HepG2 (cell line): Measurements from ENCODE around the gene COMMD1. TPM values are rescaled to one million over a fixed set of nuclear protein-coding genes. Genes with fewer than 3 reads are reported as not detected.
"Not testable (repeated sequence)": the region's sequence is repeated elsewhere in the genome, so short reads cannot be mapped to it uniquely, and the experiment has no call there.

ENCODE experiments used
- ATAC-seq: fragments of 200-7000 bp; cut with Tn5 transposase; 3 replicates; pipeline ENCODE4 v1.9.1; 2020; ENCODE audit warnings: mild to moderate bottlenecking, moderate library complexity
- BruUV-seq: library from RNA; stranded (reverse); fragments of 400-500 nt; replicated peaks from 2 replicates; lab custom pipeline; 2021; lab: Mats Ljungman, UMichigan
- CTCF ChIA-PET: fragments of 300-600 bp; formaldehyde crosslinking; extraction: SDS; loops from one replicate; lab custom pipeline; 2021; ENCODE audit warnings: low total read pairs, inconsistent platforms, low intra/inter-chr PET ratio; lab: Yijun Ruan, JAX
- POLR2A ChIA-PET: fragments of 350-600 bp; sonication (Branson Sonifier 250); formaldehyde crosslinking; loops from one replicate; lab custom pipeline; 2020; ENCODE audit warnings: antibody characterized with exemption, inconsistent platforms; lab: Yijun Ruan, JAX
- DNase-seq: peaks from one replicate; pipeline ENCODE4 v3.0.0-alpha.2; 2015; ENCODE audit warnings: low spot score
- FAIRE-seq: peaks from 3 replicates; lab custom pipeline; 2011; peaks lifted over from hg19 to GRCh38; lab: Jason Lieb, UNC
- H2AFZ ChIP-seq: one replicate; pipeline ENCODE4 v1.6.1; 2011; ENCODE audit warnings: low read length, inconsistent platforms
- H3K27ac ChIP-seq: fragments of 300-600 bp; 3 replicates; pipeline ENCODE4 v1.8.0; 2011; ENCODE audit warnings: mixed run types, mild to moderate bottlenecking, mixed read lengths, low read length, inconsistent platforms; ENCODE audit not compliant: insufficient read depth; ENCODE audit errors: extremely low read length
- H3K27me3 ChIP-seq, 2 experiments: fragments of 200-600 bp in 1 of 2; 2 replicates in 1 of 2; 3 replicates in 1 of 2; pipeline versions ENCODE4 v1.6.0 to v1.8.0; 2011; ENCODE audit warnings: low read length in 2 of 2, mild to moderate bottlenecking in 2 of 2, moderate library complexity in 2 of 2, inconsistent platforms in 1 of 2; ENCODE audit not compliant: insufficient read depth in 2 of 2, control insufficient read depth in 1 of 2
- H3K36me3 ChIP-seq, 2 experiments: fragments of 200-600 bp in 1 of 2; replicated peaks in 1 of 2; 2 replicates in 1 of 2; 3 replicates in 1 of 2; pipeline versions ENCODE4 v1.5.1 to v1.8.0; 2011; ENCODE audit warnings: low read length in 2 of 2, inconsistent platforms in 1 of 2; ENCODE audit not compliant: insufficient read depth in 2 of 2, control insufficient read depth in 1 of 2
- H3K4me1 ChIP-seq: 2 replicates; pipeline ENCODE4 v1.5.1; 2012; ENCODE audit warnings: low read length, inconsistent platforms; ENCODE audit not compliant: insufficient read depth
- H3K4me2 ChIP-seq: 2 replicates; pipeline ENCODE4 v1.6.0; 2011; ENCODE audit warnings: low read depth, low read length, inconsistent platforms
- H3K4me3 ChIP-seq, 3 experiments: fragments of 200-600 bp in 1 of 3; sonication (generic), shearing (Covaris generic) in 1 of 3; replicated peaks in 1 of 3; 2 replicates each; pipeline ENCODE4 v1.5.1; 2011 to 2016; ENCODE audit warnings: low read length in 3 of 3, inconsistent platforms in 2 of 3, low read depth in 2 of 3, mild to moderate bottlenecking in 2 of 3, control low read depth in 1 of 3, mixed read lengths in 1 of 3; ENCODE audit not compliant: insufficient read depth in 1 of 3
- H3K79me2 ChIP-seq: one replicate; pipeline ENCODE4 v1.6.1; 2011; ENCODE audit warnings: low read length, inconsistent platforms; ENCODE audit not compliant: insufficient read depth
- H3K9ac ChIP-seq: 2 replicates; pipeline ENCODE4 v1.6.0; 2011; ENCODE audit warnings: mild to moderate bottlenecking, low read depth, low read length, inconsistent platforms; ENCODE audit not compliant: insufficient read depth
- H3K9me3 ChIP-seq: 2 replicates; pipeline ENCODE4 v1.5.1; 2012; ENCODE audit warnings: mild to moderate bottlenecking, low read length
- H4K20me1 ChIP-seq: 2 replicates; pipeline ENCODE4 v1.6.0; 2011; ENCODE audit warnings: inconsistent platforms, mild to moderate bottlenecking, low read length, moderate library complexity; ENCODE audit not compliant: insufficient read depth
- RBFOX2 ChIP-seq: fragments of 200-400 bp; formaldehyde crosslinking; IDR thresholded peaks from 2 replicates; pipeline ENCODE4 v1.6.1; 2017; ENCODE audit warnings: low read depth, mild to moderate bottlenecking, low read length
- ZNF337 ChIP-seq: sonication (generic); formaldehyde crosslinking; IDR thresholded peaks from 2 replicates; pipeline ENCODE4 v1.5.1; 2020; ENCODE audit warnings: missing genetic modification reagents, low read depth, mild to moderate bottlenecking, borderline replicate concordance
- ZNF547 ChIP-seq: sonication (generic); formaldehyde crosslinking; IDR thresholded peaks from 2 replicates; pipeline ENCODE4 v1.5.1; 2020; ENCODE audit warnings: mild to moderate bottlenecking, missing genetic modification reagents
- WGBS: methylation state at CpG from one replicate; pipeline ENCODE4 v1.1.6; 2017; ENCODE audit warnings: low lambda C conversion rate; 5-methylcytosine and 5-hydroxymethylcytosine counted together
- in situ Hi-C: cut with HindIII; loops from 2 replicates; pipeline ENCODE4 v1.10.0; 2017; ENCODE audit warnings: low pct_unique_long_range_greater_than_20kb; ENCODE audit not compliant: extremely low pct_ligation_motif_present
- intact Hi-C: fragments of 100-400 bp; cut with micrococcal nuclease; formaldehyde crosslinking; loops from one replicate; pipeline ENCODE4 v1.10.0; 2022; ENCODE audit not compliant: unreplicated experiment
- polyA plus RNA-seq, 8 experiments: library from polyadenylated mRNA; depleted of rRNA in 3 of 8; stranded (reverse) in 7 of 8; unstranded in 1 of 8; fragments of >200 nt; fragmentation: Illumina TruSeq in 4 of 8; extraction: Trizol in 4 of 8; gene quantifications; 2 replicates each; pipeline versions ENCODE4 v1.2.1 to v1.2.3, GENCODE V29; 2011 to 2016; ENCODE audit warnings: low read depth in 4 of 8, missing spikeins in 1 of 8, mixed read lengths in 1 of 8; ENCODE audit not compliant: insufficient read depth in 1 of 8
- total RNA-seq, 5 experiments: library from RNA; depleted of rRNA; stranded (reverse); fragments of >200 nt; fragmentation: Illumina TruSeq; extraction: Trizol; gene quantifications; 2 replicates each; pipeline ENCODE4 v1.2.3, GENCODE V29; 2016; ENCODE audit warnings: low read depth in 1 of 5

Gene COMMD1
- total and polyA plus RNA-seq, 2 of the 13 experiments (the other 11 are each of a cell fraction or from before 2014, with no cell fraction given): 25.7 to 105 TPM

DNA sequence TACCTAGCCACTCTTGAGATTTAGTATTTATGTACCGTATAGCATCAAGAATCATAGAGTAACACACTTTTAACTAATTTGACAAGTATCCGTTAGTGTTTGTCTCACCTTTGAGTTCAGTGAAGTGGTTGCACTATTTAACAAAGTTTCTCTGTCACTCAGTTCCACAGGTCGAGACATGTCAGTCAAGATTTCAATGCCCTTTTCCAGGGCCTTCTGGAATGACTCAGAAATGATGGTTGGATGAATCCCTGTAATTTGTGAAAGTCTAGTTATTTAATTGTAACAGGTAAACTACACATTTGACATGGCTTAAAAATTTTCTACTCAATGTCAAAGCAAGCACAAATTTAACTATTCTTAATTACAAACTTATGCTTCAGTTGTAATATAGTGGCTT lies 26.7 kb upstream of the COMMD1 start:
- H3K9ac ChIP-seq: no peak overlapping the region
- FAIRE-seq (no peak), DNase-seq (no peak), ATAC-seq (no peak)
- ChIA-PET CTCF (no interaction called here), POLR2A (no interaction called here)
- H3K79me2 ChIP-seq: peaks cover under 1% of the 10 kb centered on the region
- BruUV-seq: no TSS peak
- H3K9me3 ChIP-seq: no peaks in the 10 kb centered on the region
- peaks cover 26 to 92% of the 10 kb centered on the region in 2 experiments for H3K36me3 ChIP-seq
- intact Hi-C loops (no loop called here), in situ Hi-C loops (no loop called here)
- no peak overlapping the region for H3K4me3 ChIP-seq
- H3K4me2 ChIP-seq: no peak overlapping the region
- no peak overlapping the region for H3K27ac ChIP-seq
- no peak overlapping the region for H2AFZ ChIP-seq
- no peaks in the 10 kb centered on the region; the same call in 1 of the 2 replicates for H4K20me1 ChIP-seq
- H3K4me1 ChIP-seq: no peaks in the 10 kb centered on the region
- TF ChIP-seq ZNF337 (CRISPR knock-in tag) (no peak), ZNF547 (CRISPR knock-in tag) (no peak), RBFOX2 (peak; percentile 21; the same call in 1 of the 2 replicates)
- H3K27me3 ChIP-seq: no peaks in the 10 kb centered on the region
- 94% methylated on average over 3 of the region's 3 CpGs for WGBS

DNA sequence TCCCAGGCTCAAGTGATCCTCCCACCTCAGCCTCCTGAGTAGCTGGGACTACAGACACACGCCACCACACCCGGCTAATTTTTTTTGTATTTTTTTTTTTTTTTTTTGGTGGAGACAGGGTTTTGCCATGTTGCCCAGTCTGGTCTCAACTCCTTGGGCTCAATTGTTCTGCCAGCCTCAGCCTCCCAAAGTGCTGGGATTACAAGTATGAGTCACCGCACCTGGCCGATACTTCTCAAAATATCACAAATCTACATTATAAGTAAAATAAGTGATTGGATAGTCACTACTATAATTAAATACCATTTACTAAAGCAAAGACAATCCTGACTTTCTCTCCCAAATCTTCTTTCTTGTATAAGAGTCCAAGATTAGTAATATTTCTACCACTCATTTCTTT lies 26.1 kb upstream of the COMMD1 start:
- H3K9me3 ChIP-seq, ATAC-seq, H3K9ac ChIP-seq, in situ Hi-C loops, H3K27ac ChIP-seq, H3K79me2 ChIP-seq, H3K4me3 ChIP-seq, H3K4me2 ChIP-seq, FAIRE-seq, H3K4me1 ChIP-seq, CTCF ChIA-PET, DNase-seq, H4K20me1 ChIP-seq, H2AFZ ChIP-seq, POLR2A ChIA-PET, intact Hi-C loops, H3K27me3 ChIP-seq, BruUV-seq: not testable (repeated sequence)
- 95% methylated on average over 4 of the region's 4 CpGs for WGBS
- peaks cover 20 to 91% of the 10 kb centered on the region in 2 experiments for H3K36me3 ChIP-seq
